BE2C (cell line): ENCODE results near the gene DCAF4L1.
A peak's percentile ranks its signal among the peaks of the same experiment; 100 is the strongest.

Experiments used
- DNase-seq: peaks from one replicate; pipeline ENCODE4 v3.0.0-alpha.2; 2020
- H3K27me3 ChIP-seq: fragments of 250-450 bp; sonication (Bioruptor Pico); 2 replicates; pipeline ENCODE4 v1.5.1; 2020; ENCODE audit warnings: mild to moderate bottlenecking
- H3K36me3 ChIP-seq: fragments of 250-450 bp; sonication (Bioruptor Pico); 2 replicates; pipeline ENCODE4 v1.5.1; 2020; ENCODE audit warnings: mild to moderate bottlenecking
- H3K4me1 ChIP-seq: fragments of 250-450 bp; sonication (Bioruptor Pico); 2 replicates; pipeline ENCODE4 v1.5.1; 2020
- H3K4me3 ChIP-seq: 2 replicates; pipeline ENCODE4 v1.5.1; 2011; ENCODE audit warnings: low read depth, low read length
- H3K9me3 ChIP-seq: fragments of 250-450 bp; sonication (Bioruptor Pico); 2 replicates; pipeline ENCODE4 v1.5.1; 2020
- CTCF ChIP-seq: IDR thresholded peaks from 2 replicates; pipeline ENCODE4 v1.5.1; 2012; ENCODE audit warnings: mild to moderate bottlenecking, low read depth, low read length

The DCAF4L1 gene

GRCh38 chr4:41963105-41963504, 18.5 kb upstream of the DCAF4L1 start:
- TF ChIP-seq CTCF = peak; percentile 42
- no peak for DNase-seq
- H3K36me3 ChIP-seq = peaks cover 2% of the 10 kb centered on the region
- H3K9me3 ChIP-seq = no peaks in the 10 kb centered on the region
- no peaks in the 10 kb centered on the region; the same call in 1 of the 2 replicates for H3K4me1 ChIP-seq
- H3K27me3 ChIP-seq = no peaks in the 10 kb centered on the region
- H3K4me3 ChIP-seq = no peak overlapping the region

- no peak for TF ChIP-seq CTCF
- H3K4me1 ChIP-seq = no peaks in the 10 kb centered on the region; the same call in 1 of the 2 replicates
- no peaks in the 10 kb centered on the region for H3K36me3 ChIP-seq
- DNase-seq = no peak
- H3K4me3 ChIP-seq = no peak overlapping the region
- H3K9me3 ChIP-seq = no peaks in the 10 kb centered on the region; the same call in 1 of the 2 replicates
- H3K27me3 ChIP-seq = no peaks in the 10 kb centered on the region
Observed at GRCh38 chr4:41964401-41964800, 17.2 kb upstream of the DCAF4L1 start.

GRCh38 chr4:41967392-41967791, 14.2 kb upstream of the DCAF4L1 start:
- DNase-seq = no peak
- TF ChIP-seq CTCF = no peak
- Histone ChIP-seq H3K9me3 (no peaks in the 10 kb centered on the region; the same call in 1 of the 2 replicates), H3K36me3 (no peaks in the 10 kb centered on the region), H3K4me1 (no peaks in the 10 kb centered on the region), H3K27me3 (no peaks in the 10 kb centered on the region), H3K4me3 (no peak overlapping the region)

GRCh38 chr4:41969671-41970070, 11.9 kb upstream of the DCAF4L1 start:
- no peak for TF ChIP-seq CTCF
- Histone ChIP-seq H3K27me3 (no peaks in the 10 kb centered on the region), H3K9me3 (no peaks in the 10 kb centered on the region; the same call in 1 of the 2 replicates), H3K36me3 (no peaks in the 10 kb centered on the region), H3K4me3 (no peak overlapping the region), H3K4me1 (no peaks in the 10 kb centered on the region)
- DNase-seq = no peak

- Histone ChIP-seq H3K27me3 (no peaks in the 10 kb centered on the region), H3K9me3 (no peaks in the 10 kb centered on the region), H3K4me3 (no peak overlapping the region), H3K4me1 (no peaks in the 10 kb centered on the region), H3K36me3 (no peaks in the 10 kb centered on the region)
- no peak for TF ChIP-seq CTCF
- DNase-seq = no peak
Observed at GRCh38 chr4:41975341-41975740, 6.2 kb upstream of the DCAF4L1 start.

GRCh38 chr4:41976775-41977516, 4.6 kb upstream of the DCAF4L1 start:
- no peaks in the 10 kb centered on the region for H3K4me1 ChIP-seq
- no peak for TF ChIP-seq CTCF
- no peaks in the 10 kb centered on the region for H3K9me3 ChIP-seq
- no peak for DNase-seq
- no peaks in the 10 kb centered on the region for H3K36me3 ChIP-seq
- no peak overlapping the region for H3K4me3 ChIP-seq
- no peaks in the 10 kb centered on the region for H3K27me3 ChIP-seq
